ENCODE results near the gene ERICH2.

ERICH2 gene

DNA sequence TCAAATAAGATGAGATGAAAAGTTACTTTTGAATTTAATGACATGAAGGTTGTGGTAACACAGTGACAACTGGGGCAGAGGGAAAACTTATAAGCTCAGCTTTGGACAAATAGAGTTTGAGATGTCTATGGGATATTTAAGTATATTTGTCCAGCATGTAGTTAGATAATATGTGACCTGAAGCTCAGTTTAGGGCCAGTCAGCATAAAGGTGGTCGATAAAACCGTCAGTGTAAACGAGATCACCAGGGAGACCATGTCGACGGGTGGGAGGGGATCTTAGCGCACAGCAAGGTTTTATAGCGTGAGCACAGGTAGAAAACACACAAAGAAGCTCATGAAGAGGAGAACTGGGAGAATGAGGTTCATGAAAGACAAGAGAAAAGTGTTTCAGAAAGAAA is 7.4 kb upstream of the ERICH2 start:
- no peaks in the 10 kb centered on the region for H3K36me3 ChIP-seq (ENCODE audit: control insufficient read depth, insufficient read depth, low read length)
- no peak overlapping the region for H3K4me3 ChIP-seq (ENCODE audit: low read length)
- H3K27me3 ChIP-seq (ENCODE audit: control insufficient read depth, insufficient read depth, low read length) = no peaks in the 10 kb centered on the region
- no peaks in the 10 kb centered on the region; the same call in 1 of the 2 replicates for H3K4me1 ChIP-seq (ENCODE audit: control insufficient read depth, insufficient read depth, low read length)
- H3K27ac ChIP-seq (ENCODE audit: low read length) = no peak overlapping the region
- no peaks in the 10 kb centered on the region; the same call in 1 of the 2 replicates for H3K9me3 ChIP-seq (ENCODE audit: control insufficient read depth, insufficient read depth, low read length)
- no CpG with 5 or more reads among the region's 7 CpGs for WGBS (ENCODE audit: insufficient coverage, insufficient read length)
- DNase-seq (ENCODE audit: low read depth, low spot score) = no peak

DNA sequence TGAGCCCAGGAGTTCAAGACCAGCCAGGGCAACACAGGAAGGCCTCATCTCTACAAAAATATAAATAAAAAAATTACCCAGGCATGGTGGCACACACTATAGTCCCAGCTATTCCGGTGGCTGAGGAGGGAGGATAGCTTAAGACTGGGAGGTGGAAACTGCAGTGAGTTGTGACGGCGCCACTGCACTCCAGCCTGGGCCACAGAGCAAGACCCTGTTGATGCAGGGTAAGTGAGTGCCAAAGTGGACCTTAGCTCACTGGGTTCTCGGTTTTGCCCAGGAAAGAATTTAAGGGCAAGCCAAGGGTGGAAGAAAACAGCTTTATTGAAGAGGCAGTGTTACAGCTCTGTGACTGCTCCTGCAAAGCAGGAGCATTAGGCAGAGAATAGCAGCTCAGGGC is 6.9 kb upstream of the ERICH2 start:
- Histone ChIP-seq H3K4me1 (ENCODE audit: control insufficient read depth, insufficient read depth, low read length) (no peaks in the 10 kb centered on the region; the same call in 1 of the 2 replicates), H3K27me3 (ENCODE audit: control insufficient read depth, insufficient read depth, low read length) (no peaks in the 10 kb centered on the region), H3K4me3 (ENCODE audit: low read length) (no peak overlapping the region), H3K9me3 (ENCODE audit: control insufficient read depth, insufficient read depth, low read length) (no peaks in the 10 kb centered on the region; the same call in 1 of the 2 replicates), H3K27ac (ENCODE audit: low read length) (no peak overlapping the region), H3K36me3 (ENCODE audit: control insufficient read depth, insufficient read depth, low read length) (no peaks in the 10 kb centered on the region)
- no CpG with 5 or more reads among the region's 4 CpGs for WGBS (ENCODE audit: insufficient coverage, insufficient read length)
- DNase-seq (ENCODE audit: low read depth, low spot score) = no peak

DNA sequence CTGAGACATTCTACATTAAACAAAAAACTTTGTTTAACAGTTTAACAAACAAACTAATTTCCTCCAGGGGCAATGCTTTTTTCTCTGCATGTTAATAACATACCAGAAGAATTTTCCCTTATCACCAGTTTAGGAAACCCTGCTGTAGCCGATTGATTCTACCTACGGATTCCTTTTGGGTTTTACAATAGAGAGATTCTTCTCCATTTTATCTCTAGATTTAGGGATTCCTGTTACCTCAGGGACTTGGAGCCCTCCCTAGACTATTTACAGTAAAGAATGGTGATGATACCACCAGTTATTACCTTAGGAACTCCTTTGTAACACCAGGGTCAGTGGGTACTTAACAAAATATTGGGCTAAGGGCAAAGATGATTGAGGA is 5.3 kb upstream of the ERICH2 start:
- Histone ChIP-seq H3K36me3 (ENCODE audit: control insufficient read depth, insufficient read depth, low read length) (no peaks in the 10 kb centered on the region), H3K4me1 (ENCODE audit: control insufficient read depth, insufficient read depth, low read length) (no peaks in the 10 kb centered on the region; the same call in 1 of the 2 replicates), H3K27me3 (ENCODE audit: control insufficient read depth, insufficient read depth, low read length) (no peaks in the 10 kb centered on the region), H3K9me3 (ENCODE audit: control insufficient read depth, insufficient read depth, low read length) (no peaks in the 10 kb centered on the region; the same call in 1 of the 2 replicates), H3K4me3 (ENCODE audit: low read length) (no peak overlapping the region), H3K27ac (ENCODE audit: low read length) (peak overlapping the region; percentile 16)
- WGBS (ENCODE audit: insufficient coverage, insufficient read length) = no CpG with 5 or more reads among the region's 2 CpGs
- DNase-seq (ENCODE audit: low read depth, low spot score) = no peak

DNA sequence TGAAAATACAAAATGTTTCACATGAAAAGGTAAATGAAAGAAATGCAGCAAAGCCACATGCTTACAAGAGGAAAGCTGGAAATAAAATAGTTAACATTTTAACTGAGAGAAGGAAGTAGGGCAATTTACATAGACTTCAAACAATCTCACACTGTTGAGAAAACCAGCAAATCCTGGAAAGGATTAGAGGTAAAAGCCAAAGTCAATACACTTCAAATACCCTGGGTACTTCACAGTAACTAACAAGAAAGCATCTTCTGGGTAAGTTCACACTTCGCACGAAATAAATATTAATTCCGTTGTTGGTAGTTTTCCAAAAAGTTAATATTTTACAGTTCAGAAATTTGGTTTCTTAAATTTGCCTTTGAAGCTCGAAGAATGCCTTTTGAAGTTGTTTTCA is 3.5 kb upstream of the ERICH2 start:
- Histone ChIP-seq H3K4me3 (ENCODE audit: low read length) (no peak overlapping the region), H3K4me1 (ENCODE audit: control insufficient read depth, insufficient read depth, low read length) (no peaks in the 10 kb centered on the region; the same call in 1 of the 2 replicates), H3K36me3 (ENCODE audit: control insufficient read depth, insufficient read depth, low read length) (no peaks in the 10 kb centered on the region), H3K27me3 (ENCODE audit: control insufficient read depth, insufficient read depth, low read length) (no peaks in the 10 kb centered on the region), H3K27ac (ENCODE audit: low read length) (no peak overlapping the region), H3K9me3 (ENCODE audit: control insufficient read depth, insufficient read depth, low read length) (no peaks in the 10 kb centered on the region; the same call in 1 of the 2 replicates)
- no CpG with 5 or more reads among the region's 4 CpGs for WGBS (ENCODE audit: insufficient coverage, insufficient read length)
- no peak for DNase-seq (ENCODE audit: low read depth, low spot score)

DNA sequence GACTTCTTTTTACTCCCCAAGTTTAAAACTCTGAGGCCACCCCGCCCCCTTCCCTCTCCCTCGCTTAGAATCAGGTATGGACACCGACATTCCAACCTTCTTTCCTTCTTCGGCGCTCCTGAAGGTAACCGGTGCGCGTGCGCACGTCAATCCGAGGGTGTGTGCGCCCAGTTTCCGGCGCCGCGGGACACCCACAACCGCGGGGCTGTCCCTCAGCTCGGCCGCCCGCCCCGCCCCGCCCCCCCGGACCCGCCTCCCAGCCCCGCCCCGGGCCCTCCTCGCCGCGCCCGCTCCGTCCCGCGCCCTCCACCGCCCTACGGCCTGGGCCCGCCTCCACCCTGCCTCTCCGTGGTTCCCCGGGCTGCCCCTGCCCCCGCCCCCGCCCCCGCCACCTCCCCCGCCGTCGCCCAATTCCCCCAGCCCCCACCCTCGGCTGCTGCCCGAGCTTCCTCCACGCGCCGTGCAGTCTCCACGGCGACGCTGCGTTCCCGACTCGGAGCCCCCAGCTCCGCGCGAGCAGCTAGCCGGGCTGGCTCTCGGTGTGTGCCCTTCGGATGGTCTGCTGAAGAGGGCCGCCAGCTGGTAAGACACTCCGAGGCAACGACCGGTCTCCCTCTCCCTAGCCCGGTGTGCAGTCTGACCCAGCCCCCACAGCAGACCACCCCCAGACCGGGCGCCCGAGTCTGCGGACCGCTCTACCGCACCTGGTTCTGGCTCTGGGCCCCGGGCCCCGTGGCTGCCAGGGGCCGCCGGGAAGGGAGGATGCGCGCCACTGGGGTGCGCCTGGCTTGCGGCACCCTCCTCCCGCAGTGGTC is 635 bp downstream of the ERICH2 start:
- Histone ChIP-seq H3K36me3 (ENCODE audit: control insufficient read depth, insufficient read depth, low read length) (no peaks in the 10 kb centered on the region), H3K27ac (ENCODE audit: low read length) (no peak overlapping the region), H3K27me3 (ENCODE audit: control insufficient read depth, insufficient read depth, low read length) (no peaks in the 10 kb centered on the region), H3K4me3 (ENCODE audit: low read length) (peak overlapping the region; percentile 84), H3K9me3 (ENCODE audit: control insufficient read depth, insufficient read depth, low read length) (no peaks in the 10 kb centered on the region), H3K4me1 (ENCODE audit: control insufficient read depth, insufficient read depth, low read length) (no peaks in the 10 kb centered on the region)
- peak; percentile 54 for DNase-seq (ENCODE audit: low read depth, low spot score)
- WGBS (ENCODE audit: insufficient coverage, insufficient read length) = no CpG with 5 or more reads among the region's 82 CpGs

DNA sequence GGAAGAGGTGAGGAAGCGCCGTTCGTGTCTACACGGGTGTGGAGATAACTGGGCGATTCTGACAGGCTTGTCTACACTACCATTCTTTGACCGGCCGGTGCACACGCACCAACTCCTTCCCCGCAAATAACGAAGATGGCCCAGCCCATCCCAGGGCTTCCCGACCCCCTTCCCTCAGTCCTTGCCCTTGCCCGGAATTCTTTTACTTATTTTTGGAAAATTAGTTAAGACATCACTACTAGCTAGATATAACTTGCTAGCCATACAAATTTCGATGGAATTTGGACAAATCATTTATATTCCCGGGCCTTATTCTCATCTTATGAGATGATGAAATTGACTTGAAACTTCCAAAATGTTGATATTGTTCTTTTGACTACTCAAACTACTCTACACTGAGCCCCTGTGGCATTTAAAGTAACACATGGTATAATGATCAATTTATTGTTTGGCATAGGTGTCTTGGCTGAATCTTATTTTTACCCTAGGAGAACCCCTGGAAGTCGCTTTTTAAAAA is 1.3 kb downstream of the ERICH2 start:
- Histone ChIP-seq H3K27me3 (ENCODE audit: control insufficient read depth, insufficient read depth, low read length) (no peaks in the 10 kb centered on the region), H3K27ac (ENCODE audit: low read length) (no peak overlapping the region), H3K4me3 (ENCODE audit: low read length) (peak overlapping the region; percentile 84), H3K9me3 (ENCODE audit: control insufficient read depth, insufficient read depth, low read length) (no peaks in the 10 kb centered on the region), H3K4me1 (ENCODE audit: control insufficient read depth, insufficient read depth, low read length) (no peaks in the 10 kb centered on the region), H3K36me3 (ENCODE audit: control insufficient read depth, insufficient read depth, low read length) (no peaks in the 10 kb centered on the region)
- no peak for DNase-seq (ENCODE audit: low read depth, low spot score)
- WGBS (ENCODE audit: insufficient coverage, insufficient read length) = no CpG with 5 or more reads among the region's 15 CpGs

DNA sequence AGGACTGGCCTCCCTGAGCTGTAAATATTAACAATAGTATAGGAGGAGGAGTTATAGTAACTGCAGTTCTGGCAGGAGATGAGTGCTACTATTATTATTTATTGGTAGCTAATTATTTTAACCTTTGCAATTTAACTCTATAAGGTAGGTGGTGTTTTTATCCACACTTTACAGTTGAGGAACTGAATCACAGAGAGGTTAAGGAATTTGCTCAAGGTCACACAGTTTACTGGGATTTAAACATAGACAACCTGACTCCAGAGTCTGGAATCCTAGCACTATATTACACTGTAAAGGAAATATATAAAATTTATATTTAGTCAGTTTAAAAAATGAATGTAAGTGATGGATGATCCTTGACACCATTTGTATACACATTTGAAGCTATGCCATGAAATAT is 2.1 kb downstream of the ERICH2 start:
- Histone ChIP-seq H3K9me3 (ENCODE audit: control insufficient read depth, insufficient read depth, low read length) (no peaks in the 10 kb centered on the region), H3K27me3 (ENCODE audit: control insufficient read depth, insufficient read depth, low read length) (no peaks in the 10 kb centered on the region), H3K4me1 (ENCODE audit: control insufficient read depth, insufficient read depth, low read length) (no peaks in the 10 kb centered on the region), H3K4me3 (ENCODE audit: low read length) (no peak overlapping the region), H3K36me3 (ENCODE audit: control insufficient read depth, insufficient read depth, low read length) (no peaks in the 10 kb centered on the region), H3K27ac (ENCODE audit: low read length) (no peak overlapping the region)
- DNase-seq (ENCODE audit: low read depth, low spot score) = no peak

DNA sequence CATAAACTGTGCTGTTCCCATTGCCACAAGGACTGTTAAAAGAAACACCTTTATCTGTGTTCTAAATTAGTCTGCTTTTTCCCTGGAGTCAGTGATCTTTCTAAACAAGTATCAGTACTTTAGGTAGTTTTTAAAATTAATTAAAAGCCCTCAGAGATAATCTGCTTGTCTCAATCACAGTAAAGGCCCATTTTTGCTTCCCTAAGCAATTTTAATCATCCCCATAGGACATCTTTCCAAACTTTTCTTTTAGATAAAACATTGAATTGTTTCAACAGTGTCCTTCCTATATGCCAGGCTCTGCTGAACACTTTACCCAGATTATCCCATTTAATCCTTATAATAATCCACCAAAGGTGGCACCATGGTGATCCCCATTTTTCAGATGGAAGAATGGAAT is 3.9 kb downstream of the ERICH2 start:
- Histone ChIP-seq H3K4me1 (ENCODE audit: control insufficient read depth, insufficient read depth, low read length) (no peaks in the 10 kb centered on the region), H3K9me3 (ENCODE audit: control insufficient read depth, insufficient read depth, low read length) (no peaks in the 10 kb centered on the region), H3K27me3 (ENCODE audit: control insufficient read depth, insufficient read depth, low read length) (no peaks in the 10 kb centered on the region), H3K4me3 (ENCODE audit: low read length) (no peak overlapping the region), H3K27ac (ENCODE audit: low read length) (no peak overlapping the region), H3K36me3 (ENCODE audit: control insufficient read depth, insufficient read depth, low read length) (no peaks in the 10 kb centered on the region)
- no peak for DNase-seq (ENCODE audit: low read depth, low spot score)

DNA sequence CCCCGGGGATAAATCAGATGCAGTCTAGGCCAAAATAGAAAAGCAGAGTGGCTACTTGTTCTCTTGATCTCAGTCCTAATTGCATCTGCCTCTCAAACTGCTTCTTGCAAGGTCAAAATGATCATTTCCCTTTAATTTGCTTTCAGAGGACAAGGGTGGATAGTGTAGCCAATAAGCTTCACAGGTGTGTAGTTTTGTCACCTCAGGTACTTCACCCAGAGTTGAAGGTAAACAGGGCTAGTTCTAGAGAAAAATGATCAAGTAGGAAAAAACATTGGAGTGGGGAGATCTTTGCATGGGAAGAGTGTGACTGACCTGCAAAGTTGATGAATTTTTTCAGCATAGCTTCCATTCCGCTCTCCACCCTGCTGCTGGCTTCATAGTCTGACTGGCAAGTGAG is 8.7 kb downstream of the ERICH2 start:
- H3K4me1 ChIP-seq (ENCODE audit: control insufficient read depth, insufficient read depth, low read length) = no peaks in the 10 kb centered on the region
- H3K9me3 ChIP-seq (ENCODE audit: control insufficient read depth, insufficient read depth, low read length) = no peaks in the 10 kb centered on the region
- H3K36me3 ChIP-seq (ENCODE audit: control insufficient read depth, insufficient read depth, low read length) = no peaks in the 10 kb centered on the region
- H3K4me3 ChIP-seq (ENCODE audit: low read length) = no peak overlapping the region
- H3K27ac ChIP-seq (ENCODE audit: low read length) = no peak overlapping the region
- H3K27me3 ChIP-seq (ENCODE audit: control insufficient read depth, insufficient read depth, low read length) = no peaks in the 10 kb centered on the region
- no CpG with 5 or more reads among the region's 2 CpGs for WGBS (ENCODE audit: insufficient coverage, insufficient read length)
- no peak for DNase-seq (ENCODE audit: low read depth, low spot score)

DNA sequence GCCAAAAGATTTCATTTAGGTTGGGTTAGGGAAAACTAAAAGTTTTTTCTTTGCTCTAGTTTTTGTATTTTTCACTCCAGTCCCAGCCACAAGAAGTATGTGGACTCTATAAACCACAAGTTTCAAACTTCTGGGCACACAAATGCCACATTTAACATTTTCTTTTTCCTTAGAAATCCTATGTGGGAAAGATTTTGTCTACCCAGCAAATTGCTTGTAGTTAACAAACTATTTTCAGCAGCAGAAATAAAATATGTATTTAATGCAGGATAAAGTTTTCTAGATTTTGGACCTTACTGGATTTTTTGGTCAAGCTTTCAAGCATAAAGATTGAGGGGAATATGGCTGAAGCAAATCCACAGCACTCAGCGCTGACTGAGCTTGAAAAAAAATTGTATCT is 9.1 kb downstream of the ERICH2 start:
- no peaks in the 10 kb centered on the region for H3K9me3 ChIP-seq (ENCODE audit: control insufficient read depth, insufficient read depth, low read length)
- no peaks in the 10 kb centered on the region for H3K36me3 ChIP-seq (ENCODE audit: control insufficient read depth, insufficient read depth, low read length)
- no peaks in the 10 kb centered on the region for H3K4me1 ChIP-seq (ENCODE audit: control insufficient read depth, insufficient read depth, low read length)
- H3K27me3 ChIP-seq (ENCODE audit: control insufficient read depth, insufficient read depth, low read length) = no peaks in the 10 kb centered on the region
- no peak overlapping the region for H3K27ac ChIP-seq (ENCODE audit: low read length)
- DNase-seq (ENCODE audit: low read depth, low spot score) = no peak
- WGBS (ENCODE audit: insufficient coverage, insufficient read length) = no CpG with 5 or more reads among the region's 1 CpG
- no peak overlapping the region for H3K4me3 ChIP-seq (ENCODE audit: low read length)

DNA sequence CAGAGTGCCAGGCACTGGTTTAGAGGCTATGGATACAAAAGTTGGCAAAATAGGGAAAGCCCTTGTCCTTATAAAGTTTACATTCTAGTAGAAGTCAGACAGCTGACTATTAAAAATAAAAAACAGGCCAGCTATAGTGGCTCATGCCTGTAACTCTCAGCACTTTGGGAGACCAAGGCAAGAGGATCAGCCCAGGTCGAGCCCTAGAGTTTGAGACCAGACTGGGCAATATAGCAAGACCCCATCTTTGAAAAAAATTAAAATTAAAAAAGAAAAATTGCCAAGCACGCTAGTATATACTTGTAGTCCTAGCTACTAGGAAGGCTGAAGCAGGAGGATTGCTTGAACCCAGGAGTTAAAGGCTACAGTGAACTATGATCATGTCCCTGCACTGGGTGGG is 12.5 kb downstream of the ERICH2 start:
- no peak for DNase-seq (ENCODE audit: low read depth, low spot score)
- Histone ChIP-seq H3K4me1 (ENCODE audit: control insufficient read depth, insufficient read depth, low read length) (no peaks in the 10 kb centered on the region), H3K9me3 (ENCODE audit: control insufficient read depth, insufficient read depth, low read length) (no peaks in the 10 kb centered on the region), H3K27ac (ENCODE audit: low read length) (no peak overlapping the region), H3K27me3 (ENCODE audit: control insufficient read depth, insufficient read depth, low read length) (no peaks in the 10 kb centered on the region), H3K4me3 (ENCODE audit: low read length) (no peak overlapping the region), H3K36me3 (ENCODE audit: control insufficient read depth, insufficient read depth, low read length) (no peaks in the 10 kb centered on the region)
- no CpG with 5 or more reads among the region's 2 CpGs for WGBS (ENCODE audit: insufficient coverage, insufficient read length)

Data from iPS DF 6.9 (cell line).